Dedifferentiated amniotic fluid mesenchymal stem cell (primary cell): ENCODE results near the gene CMPK1.
"Not testable (repeated sequence)": the region's sequence is repeated elsewhere in the genome, so short reads cannot be mapped to it uniquely, and the experiment has no call there.

Source experiments
- DNase-seq: peaks from one replicate; pipeline ENCODE4 v3.0.0-alpha.2; 2016; ENCODE audit errors: extremely low spot score

Gene CMPK1, protein sequence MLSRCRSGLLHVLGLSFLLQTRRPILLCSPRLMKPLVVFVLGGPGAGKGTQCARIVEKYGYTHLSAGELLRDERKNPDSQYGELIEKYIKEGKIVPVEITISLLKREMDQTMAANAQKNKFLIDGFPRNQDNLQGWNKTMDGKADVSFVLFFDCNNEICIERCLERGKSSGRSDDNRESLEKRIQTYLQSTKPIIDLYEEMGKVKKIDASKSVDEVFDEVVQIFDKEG

DNA sequence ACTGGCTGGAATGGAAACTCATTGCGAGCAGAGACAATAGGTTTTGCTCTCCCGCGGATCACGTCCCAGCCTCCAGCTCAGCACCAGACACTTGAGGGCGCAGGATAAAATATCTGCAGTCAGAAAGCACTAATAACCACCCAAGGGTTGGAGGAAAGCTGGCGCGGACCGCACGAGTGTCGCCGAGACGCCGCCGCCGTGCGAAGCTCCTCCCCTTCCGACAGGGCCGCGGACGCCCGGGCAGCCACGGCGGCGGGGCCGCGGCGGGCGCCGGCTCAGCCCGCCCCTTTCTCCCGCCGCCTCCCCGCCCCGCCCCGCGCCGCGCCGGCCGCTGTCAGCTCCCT, at the start of gene CMPK1:
Gene CMPK1, plus strand, starts transcription at position 213 of the 344 bp plus-strand sequence. CDS start 156 bp downstream, outside the sequence.
- peak; percentile 65 for DNase-seq

DNA sequence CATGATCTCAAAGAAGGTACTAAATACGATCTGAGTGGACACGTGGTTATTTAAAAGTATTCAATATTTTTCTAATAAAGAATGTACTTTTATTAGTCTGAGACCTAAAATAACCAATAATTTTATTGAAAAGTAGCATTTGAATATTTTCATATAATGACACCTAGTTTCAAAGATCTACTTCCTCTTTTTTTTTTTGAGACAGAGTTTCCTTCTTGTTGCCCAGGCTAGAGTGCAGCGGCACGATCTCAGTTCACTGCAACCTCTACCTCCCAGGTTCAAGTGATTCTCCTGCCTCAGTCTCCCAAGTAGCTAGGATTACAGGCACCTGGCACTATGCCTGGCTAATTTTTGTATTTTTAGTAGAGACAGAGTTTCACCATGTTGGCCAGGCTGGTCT, 45.5 kb upstream of the CMPK1 start:
- not testable (repeated sequence) for DNase-seq

DNA sequence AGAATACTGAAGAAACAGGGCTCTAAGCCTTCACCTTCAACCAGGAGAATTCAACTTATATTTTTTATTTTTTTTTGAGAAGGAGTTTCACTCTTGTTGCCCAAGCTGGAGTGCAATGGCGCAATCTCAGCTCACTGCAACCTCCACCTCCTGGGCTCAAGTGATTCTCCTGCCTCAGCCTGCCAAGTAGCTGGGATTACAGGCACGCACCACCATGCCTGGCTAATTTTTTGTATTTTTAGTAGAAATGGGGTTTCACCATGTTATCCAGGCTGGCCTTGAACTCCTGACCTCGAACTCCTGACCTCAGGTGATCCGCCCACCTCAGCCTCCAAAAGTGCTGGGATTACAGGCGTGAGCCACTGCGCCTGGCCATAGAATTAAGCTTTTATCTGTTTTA, 38.7 kb upstream of the CMPK1 start:
- DNase-seq: not testable (repeated sequence)

DNA sequence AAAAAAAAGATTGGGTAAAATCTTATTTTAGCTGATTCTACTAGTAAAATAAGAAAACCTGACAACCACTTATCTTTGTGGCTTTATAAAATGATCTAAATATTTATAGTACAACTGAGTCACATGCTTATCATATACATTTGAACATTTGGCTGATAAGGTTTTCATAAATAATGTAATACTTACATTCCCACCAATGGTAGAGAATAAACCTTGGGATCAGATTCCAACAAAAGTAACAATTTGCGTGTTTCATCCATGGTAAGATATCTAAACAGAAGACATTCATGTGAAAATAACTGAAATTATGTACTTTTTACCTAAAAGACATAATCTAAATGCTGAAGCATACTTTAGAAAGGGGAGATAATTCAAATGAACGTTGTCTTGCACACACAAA, 38.0 kb upstream of the CMPK1 start:
- no peak for DNase-seq

DNA sequence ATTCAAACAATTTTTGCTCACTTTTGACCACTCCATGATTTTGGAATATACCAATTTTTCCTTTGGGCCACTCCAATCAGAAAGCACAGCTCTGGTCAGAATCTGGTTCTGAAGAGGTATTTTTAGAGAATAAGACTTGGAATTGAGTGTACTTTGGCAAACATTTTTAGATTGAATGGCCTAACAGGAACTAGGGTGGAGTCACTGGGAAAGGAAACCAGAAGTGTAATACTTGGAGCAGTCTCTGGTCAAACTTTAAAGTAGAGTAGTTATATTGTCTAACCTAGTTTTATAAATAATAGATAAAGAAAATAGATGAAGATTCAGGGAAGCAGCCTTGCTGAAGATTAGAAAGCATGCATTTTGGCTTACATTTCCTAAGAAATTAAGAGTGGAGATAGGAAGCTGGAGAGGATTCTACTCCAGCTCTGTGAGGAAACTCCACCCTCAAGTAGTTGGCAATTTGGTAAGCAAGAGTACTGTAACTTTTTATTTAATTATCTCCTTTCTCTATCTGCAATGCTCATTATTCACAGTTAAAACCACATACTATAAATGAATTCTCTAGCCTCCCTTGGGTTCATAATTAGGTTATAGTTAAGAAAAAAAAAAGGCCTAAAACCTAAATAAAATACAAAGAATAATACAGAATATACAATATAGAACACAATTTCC, 35.4 kb upstream of the CMPK1 start:
- no peak for DNase-seq

DNA sequence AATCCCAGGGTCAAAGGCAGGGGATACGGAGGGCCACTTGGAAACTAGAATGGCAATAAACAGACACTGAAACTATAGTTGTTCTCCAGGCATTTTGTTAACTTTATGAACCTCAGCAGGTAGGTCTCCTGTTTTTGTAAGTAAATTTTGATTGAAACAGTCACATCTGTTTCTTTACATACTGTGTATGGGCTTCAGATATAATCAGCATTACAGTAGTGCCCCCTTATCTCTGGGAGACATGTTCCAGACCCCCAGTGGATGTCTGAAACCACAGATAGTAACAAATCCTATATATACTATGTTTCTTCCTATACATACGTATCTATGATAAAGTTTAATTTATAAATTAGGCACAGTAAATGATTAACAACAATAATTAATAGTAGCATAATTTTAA, 31.1 kb upstream of the CMPK1 start:
- DNase-seq: no peak

DNA sequence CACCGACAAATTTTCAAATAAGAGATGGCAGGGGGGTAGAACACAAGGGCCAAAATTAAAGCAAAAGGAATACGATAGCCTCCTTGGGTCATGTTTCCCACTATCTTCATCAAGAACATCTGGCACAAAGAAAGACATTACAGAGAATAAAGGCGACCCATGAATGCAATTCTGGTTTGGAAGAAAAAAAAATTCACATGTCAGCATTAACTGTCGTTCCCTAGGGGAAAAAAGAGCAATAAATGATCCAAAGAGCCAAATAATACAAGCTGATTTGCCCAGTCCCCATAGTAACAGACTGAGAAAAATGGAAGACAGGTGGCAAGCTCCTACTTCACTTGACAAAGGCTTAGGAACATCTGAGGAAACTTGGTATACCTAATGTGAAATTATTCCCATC, 24.2 kb upstream of the CMPK1 start:
- DNase-seq: no peak

DNA sequence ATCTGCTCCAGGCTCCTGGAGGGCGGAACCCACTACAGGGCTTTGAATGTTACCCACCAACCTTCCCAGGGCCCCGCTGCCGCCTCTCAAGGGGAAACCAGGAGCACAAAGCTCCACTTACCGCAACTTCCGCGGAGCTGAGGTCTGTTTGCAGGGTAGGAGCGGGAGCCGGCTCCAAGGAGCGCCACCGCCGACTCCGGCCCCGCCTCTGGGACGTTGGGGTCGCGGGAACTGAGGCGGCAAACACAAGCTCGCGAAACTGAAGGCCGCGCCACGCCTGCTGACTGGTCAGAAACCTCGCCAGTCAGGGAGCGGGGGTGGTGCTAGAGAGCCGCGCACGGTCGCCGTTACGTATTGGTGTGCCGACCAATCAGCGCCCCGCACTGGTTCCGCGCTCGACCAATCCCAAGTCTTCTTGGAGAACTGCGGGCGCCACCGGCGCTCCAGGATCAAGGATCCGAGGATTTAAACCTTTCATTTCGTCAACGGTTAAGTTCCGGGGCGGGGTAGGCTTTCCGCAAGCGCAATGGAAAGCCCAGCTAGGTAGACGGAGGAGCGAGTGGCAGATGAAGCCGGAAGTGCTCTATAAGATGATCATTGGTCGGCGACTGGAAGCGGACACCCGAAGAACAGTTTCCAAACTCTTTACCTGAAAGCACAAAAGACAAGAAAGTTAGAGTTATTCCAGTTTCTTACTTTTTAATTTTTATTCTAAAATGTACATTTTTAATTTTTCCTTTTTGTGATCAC, 19.5 kb upstream of the CMPK1 start, which contains the start of gene STIL:
Gene STIL, minus strand, starts transcription at position 233 of the 750 bp plus-strand sequence. CDS start 3,828 bp downstream, outside the sequence.
- peak; percentile 99 for DNase-seq

DNA sequence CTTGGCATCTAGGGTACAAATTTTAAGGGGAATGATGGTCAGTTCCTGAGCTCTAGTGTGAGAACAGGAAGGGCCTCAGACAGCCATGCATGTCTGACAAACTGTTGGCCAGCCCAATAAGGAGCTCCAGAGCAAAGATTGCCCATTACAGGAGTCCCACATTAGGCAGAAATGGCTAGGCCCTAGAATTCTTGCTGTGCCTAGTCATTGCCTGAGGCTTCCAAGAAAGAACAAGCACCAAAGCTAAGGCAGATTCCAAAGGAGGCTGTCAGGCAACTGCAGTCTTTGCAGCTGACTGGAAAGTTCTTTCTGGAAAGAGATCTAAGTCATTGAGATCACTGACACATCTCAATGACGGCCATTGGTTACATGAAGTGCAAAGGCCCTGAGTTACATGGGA, 15.7 kb upstream of the CMPK1 start:
- DNase-seq: peak; percentile 54

DNA sequence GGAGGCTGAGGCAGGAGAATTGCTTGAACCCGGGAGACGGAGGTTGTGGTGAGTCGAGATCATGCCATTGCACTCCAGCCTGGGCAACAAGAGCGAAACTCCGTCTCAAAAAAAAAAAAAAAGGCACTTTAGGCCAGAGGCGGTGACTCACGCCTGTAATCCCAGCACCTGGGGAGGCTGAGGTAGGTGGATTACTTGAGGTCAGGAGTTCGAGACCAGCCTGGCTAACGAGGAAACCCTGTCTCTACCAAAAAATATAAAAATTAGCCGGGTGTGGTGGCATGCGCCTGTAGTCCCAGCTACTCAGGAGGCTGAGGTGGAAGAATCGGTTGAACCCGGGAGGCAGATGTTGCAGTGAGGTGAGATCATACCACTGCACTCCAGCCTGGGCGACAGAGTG, 13.6 kb upstream of the CMPK1 start:
- not testable (repeated sequence) for DNase-seq

DNA sequence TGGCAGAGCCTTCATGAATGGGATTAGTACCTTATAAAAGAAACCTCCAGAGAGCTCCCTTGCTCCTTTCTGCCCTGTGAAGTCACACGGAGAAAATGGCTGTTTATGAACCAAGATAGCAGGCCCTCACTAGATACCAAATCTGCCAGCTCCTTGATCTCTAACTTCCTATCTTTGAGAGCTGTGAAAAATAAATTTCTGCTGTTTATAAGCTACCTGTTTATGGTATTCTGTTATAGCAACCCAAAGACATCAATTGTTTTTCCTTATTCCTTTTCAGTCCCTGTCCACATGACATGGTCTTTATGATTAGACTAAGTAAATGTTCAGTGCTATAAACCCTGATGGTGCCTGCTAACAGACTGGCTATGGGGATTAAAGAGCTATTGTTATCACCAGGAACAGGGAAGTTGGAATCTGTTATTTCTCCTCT, 10.0 kb upstream of the CMPK1 start:
- peak; percentile 5 for DNase-seq

DNA sequence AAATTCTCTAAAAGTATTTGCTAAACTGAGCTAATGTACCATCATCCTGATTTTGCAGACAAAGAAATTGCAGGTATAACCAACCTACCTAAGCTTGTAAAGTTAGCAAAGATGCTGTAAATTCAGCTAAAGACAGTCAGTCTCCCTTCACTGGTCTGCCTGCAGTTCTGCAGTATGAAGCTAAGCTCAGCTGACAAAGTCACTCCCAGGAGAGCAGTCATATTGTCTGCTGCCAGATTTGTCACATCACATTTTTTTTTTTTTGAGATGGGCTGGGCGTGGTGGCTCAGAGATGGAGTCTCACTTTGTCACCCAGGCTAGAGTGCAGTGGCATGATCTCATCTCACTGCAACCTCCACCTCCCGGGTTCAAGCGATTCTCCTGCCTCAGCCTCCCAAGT, 8.9 kb upstream of the CMPK1 start:
- DNase-seq: no peak

DNA sequence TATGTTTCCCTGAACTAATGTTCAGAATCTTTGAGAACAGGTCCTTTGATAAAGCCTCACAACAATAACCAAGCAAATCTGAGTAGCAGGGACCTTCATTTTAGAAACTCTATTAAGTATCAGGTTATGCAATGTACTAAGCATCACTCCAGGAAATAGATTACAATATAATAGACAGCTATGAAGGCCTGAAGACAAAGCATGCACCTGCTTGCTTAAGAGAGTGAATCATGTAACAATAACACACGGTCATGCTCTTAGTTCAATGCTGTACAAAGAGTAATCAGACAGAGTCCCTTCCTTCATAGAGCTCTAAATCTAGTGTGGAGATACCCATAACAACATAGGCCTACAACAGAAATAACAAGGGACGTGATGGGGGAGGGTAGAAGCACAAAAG, 8.1 kb upstream of the CMPK1 start:
- DNase-seq: peak; percentile 11

DNA sequence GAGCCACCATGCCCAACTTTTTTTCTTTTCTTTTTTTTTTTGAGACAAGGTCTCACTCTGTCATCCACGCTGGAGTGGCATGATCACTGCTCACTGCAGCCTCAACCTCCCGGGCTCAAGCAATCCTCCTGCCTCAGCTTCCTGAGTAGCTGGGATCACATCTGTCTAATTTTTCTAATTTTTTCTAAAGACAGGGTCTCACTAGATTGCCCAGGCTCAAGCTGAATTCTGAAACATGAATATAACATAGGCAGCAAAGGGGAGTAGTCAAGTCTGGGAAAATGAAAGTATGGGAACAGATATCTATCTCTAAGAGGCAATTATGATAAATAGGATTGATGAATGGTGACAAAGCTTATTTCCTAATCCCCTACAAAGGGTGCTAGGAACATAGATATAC, 7.3 kb upstream of the CMPK1 start:
- no peak for DNase-seq

DNA sequence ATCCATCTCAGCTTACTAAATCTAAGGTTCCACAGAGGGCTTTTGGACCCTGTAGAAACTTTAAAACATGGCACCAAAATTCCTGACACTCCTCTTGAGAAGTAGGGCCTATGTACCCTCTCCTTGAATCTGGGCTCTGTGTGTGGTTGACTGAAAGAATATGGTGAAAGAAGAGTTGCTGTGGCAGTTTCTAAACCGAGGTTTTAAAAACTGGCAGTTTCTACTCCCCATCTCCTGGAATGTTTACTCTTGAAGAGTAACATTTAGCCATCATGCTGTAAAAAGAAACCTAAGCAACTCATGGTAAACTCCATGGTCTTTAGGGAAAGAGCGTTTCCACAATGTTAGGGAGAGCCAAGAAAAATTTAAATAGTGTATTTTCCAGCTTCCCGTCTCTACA, 4.6 kb upstream of the CMPK1 start:
- no peak for DNase-seq

DNA sequence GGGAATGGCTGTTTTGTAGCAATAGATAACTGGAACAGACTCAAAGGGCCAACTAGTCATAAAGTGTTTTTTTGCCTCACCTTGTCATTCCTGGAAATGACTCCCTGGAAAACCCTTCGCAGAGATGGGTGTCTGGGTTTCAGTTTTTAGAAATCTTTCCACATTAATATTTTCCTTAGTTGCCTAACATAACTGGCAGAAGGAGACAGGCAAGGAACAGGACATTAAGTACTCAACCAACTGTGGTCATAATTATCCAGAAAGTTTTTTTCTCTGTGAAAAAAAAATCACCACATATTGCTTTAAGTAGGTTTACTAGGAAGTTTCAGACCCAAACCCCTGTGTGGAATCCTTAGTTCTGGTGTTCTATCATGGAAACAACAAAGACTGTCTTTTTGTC, 3.4 kb upstream of the CMPK1 start:
- DNase-seq: no peak

DNA sequence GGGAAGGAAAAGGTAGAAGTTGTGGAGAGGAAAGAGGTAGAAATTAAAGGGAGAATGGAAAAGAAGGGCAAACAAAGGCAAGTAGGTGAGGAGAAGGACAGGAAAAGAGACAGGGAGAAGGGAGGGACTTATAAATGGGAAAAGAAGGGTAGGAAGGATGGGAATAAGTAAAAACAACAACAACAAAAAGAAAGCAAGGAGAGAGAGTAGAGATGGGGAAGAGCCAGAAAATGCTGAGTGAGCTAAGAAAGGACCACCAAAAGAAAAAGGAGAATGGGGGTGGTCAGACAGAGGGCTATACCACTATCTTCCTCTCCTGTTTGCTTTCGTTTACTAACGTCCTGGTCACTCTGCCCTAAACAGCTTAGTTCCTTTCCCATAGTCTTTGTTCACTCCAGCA, 1.7 kb upstream of the CMPK1 start:
- no peak for DNase-seq

DNA sequence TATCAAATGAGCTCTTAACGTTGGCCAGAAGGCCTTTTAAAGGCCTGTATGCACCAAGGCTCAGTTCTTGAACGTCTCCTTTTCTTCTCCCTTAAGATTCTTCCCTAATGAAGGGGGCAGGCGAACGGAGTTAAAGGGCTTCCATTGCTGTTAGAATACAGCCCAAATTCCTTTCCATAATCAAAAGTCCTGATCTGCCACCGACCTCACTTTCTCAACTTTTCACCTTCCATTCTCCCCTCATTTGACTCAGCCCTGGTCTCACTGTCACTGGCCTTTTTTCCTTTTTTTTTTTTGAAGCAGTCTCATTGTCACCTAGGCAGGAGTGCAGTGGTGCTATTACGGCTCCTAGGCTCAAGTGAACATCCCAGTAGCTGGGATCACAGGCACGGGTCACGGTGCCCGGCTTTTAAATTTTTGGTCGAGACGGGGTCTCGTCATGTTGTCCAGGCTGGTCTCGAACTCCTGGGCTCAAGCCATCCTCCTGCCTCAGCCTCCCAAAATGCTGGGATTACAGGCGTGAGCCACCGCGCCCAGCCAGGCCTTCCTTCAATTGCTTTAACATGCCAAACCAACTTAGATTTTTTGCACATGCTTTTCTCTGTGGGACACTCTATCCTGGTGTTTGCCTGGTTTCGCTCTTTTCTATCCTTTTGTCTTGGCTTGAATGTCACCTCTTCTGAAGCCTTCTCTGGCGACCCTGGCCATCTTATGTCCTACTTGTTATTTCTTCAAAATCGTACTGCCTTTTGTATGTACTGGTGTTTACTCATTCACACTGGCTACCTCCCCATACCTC, 612 bp upstream of the CMPK1 start:
- DNase-seq: no peak

DNA sequence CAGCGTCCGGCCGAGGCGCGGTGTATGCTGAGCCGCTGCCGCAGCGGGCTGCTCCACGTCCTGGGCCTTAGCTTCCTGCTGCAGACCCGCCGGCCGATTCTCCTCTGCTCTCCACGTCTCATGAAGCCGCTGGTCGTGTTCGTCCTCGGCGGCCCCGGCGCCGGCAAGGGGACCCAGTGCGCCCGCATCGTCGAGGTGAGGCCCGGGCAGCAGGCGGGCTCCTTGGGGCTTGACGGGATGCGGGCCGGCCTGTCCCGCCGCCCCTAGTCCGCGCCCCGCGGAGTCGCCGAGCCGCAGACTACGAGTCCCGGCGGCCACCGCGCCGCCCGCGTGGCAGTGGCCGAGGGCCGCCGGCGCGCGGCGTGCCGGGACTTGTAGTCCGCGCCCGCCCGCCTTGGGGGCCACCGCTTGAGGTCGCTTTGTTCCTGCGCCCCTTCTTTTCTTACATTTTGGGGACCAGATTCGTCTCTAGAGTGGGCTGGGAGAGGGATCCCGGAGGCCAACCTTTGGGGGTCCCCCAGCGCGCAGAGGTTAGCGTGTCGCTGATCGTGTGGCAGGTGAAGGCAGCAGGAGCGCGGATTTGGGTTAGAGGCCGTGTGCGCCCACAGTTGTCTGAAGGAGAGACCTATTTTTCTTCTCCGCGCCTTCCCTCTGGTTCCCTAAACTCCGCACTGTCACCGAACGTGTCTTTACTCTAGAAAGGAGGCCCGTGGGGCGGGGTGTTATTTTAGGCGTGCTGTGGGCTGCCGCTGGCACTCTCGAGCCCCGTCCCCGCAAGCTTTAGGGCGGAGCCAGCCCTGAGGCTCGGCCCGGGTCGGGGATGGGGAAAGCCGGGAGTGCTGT, 553 bp downstream of the CMPK1 start:
- DNase-seq: peak; percentile 61

DNA sequence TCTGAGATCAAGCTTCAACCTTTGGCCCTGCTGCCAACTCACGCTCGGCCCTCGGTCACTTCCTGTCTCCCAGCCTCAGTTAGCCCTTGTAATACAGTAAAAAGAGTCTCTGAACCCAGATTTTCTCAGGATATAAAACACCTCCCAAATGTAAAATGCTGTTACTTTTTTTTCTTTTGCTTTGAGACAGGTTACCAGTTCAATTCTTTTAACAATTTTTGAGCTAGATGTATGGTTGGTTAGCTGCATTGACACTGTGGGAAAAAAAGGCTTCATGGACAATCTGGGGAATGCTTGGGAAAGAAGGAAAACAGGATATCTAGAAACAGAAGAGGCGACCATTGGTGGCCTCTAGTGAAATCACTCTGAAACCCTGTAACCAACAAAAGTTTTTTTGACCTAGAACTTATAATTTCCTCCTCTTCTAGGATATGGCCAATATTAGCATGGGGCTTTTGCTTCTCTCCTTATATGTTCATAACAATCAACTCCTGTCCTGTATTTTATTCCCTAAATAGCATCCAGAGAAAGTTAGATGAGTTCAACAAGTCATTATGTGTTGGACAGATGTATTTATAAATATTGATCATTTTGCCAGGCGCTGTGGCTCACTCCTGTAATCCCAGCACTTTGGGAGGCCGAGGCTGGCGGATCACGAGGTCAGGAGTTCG, 1.3 kb downstream of the CMPK1 start:
- DNase-seq: no peak

DNA sequence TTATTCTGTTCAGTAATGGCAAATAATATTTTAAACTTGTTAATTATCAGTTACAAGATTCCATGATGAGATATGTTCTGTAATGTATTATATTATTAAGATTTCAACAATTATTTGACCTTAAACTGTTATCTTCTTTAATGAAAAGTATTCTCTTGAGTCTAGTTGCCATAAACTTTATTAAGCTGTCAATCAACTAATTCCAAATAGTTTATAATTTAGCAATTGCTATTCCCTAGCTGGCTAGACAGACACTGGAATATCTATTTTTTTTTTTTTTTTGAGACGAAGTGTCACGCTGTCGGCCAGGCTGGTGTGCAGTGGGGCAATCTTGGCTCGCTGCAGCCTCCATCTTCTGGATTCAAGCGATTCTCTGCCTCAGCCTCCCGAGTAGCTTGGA, 3.8 kb downstream of the CMPK1 start:
- no peak for DNase-seq
